ENCODE results near the gene BRD7. TPM values are rescaled to one million over a fixed set of nuclear protein-coding genes. Genes with fewer than 3 reads are reported as not detected.

Gene BRD7
- total RNA-seq, 1 experiment from 2014 or later = 40.0 TPM

DNA sequence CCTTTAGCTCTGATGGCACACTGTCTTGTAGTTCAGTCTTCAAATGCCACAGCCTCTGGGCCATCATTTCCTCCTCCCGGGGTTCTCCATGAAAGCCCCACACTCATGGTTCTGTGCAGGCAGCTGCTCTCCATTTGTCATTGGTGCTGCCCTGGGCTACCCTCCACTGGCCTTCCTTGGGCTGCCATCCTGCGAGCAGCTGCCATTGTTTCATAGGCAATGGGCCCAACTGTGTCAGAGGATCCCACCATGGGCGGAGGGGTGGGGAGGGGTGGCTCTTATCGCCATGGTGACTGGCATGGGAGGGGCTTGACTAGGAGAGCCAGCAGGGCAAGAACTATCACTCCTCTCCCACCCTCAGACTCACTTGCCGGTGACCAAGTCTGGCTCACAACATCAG lies 38.6 kb upstream of the BRD7 start:
- intact Hi-C loops (cut with micrococcal nuclease) = no loop called here
- no peak for TF ChIP-seq EZH2 (IDR thresholded peaks at IDR 0.05; ENCODE audit: low read length, unreplicated experiment)
- TF ChIP-seq CTCF (conservative IDR thresholded peaks at IDR 0.05; ENCODE audit: low read depth, low read length) = no peak
- TF ChIP-seq EZH2phosphoT487 (IDR thresholded peaks at IDR 0.05; ENCODE audit: borderline replicate concordance, low read length) = no peak
- no TSS peak for BruUV-seq (replicated peaks)

DNA sequence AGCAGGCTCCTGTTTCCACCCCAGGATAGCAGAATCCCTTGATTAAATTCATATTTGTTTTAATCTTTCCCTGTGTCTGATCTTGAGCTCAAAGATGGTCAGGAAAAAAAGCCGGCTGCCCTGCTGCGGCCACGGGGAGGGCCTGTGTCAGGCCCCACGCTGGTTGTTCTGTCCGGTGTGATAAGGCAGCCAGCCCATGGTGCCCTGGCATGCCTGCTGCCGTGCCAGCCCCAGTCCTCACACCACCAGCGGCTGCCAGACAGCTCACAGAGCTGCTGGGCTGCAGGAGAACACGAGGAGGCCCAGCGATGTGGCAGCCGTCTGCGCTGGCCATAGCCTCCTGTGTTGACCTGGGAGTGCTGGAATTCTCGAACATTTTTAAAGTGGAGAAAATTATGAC lies 34.7 kb upstream of the BRD7 start:
- intact Hi-C loops (cut with micrococcal nuclease) = no loop called here
- ATAC-seq = no peak
- no TSS peak for BruUV-seq (replicated peaks)
- H3K9me3 ChIP-seq (ENCODE audit: low read length) = no peaks in the 10 kb centered on the region
- no peaks in the 10 kb centered on the region for H3F3A ChIP-seq (ENCODE audit: low read length, unreplicated experiment)
- no peaks in the 10 kb centered on the region for H3K4me1 ChIP-seq (ENCODE audit: insufficient read depth, low read length)
- H2AFZ ChIP-seq (ENCODE audit: low read length) = no peak overlapping the region
- no peaks in the 10 kb centered on the region for H3K79me2 ChIP-seq (ENCODE audit: low read length)
- H4K20me1 ChIP-seq (ENCODE audit: low read length) = no peaks in the 10 kb centered on the region
- ChIA-PET CTCF (no interaction called here), POLR2A (ENCODE audit: unreplicated experiment) (no interaction called here)
- H3K4me2 ChIP-seq (ENCODE audit: low read length) = no peak overlapping the region
- H3K27me3 ChIP-seq (ENCODE audit: low read length) = no peaks in the 10 kb centered on the region
- no peaks in the 10 kb centered on the region for H3K9me2 ChIP-seq (replicated peaks; ENCODE audit: low read length)
- no peak overlapping the region for H3K9ac ChIP-seq (ENCODE audit: low read length)
- TF ChIP-seq EZH2 (IDR thresholded peaks at IDR 0.05; ENCODE audit: low read length, unreplicated experiment) = no peak
- TF ChIP-seq EZH2phosphoT487 (IDR thresholded peaks at IDR 0.05; ENCODE audit: borderline replicate concordance, low read length) = no peak
- TF ChIP-seq CTCF (conservative IDR thresholded peaks at IDR 0.05; ENCODE audit: low read depth, low read length) = no peak
- H3K4me3 ChIP-seq (ENCODE audit: low read length) = no peak overlapping the region
- H3K27ac ChIP-seq (ENCODE audit: low read length) = no peak overlapping the region
- no peak for DNase-seq
- no peaks in the 10 kb centered on the region for H3K36me3 ChIP-seq (ENCODE audit: low read depth, low read length)

More for the DNA sequence above, 38.6 kb upstream of the BRD7 start:
- Histone ChIP-seq H3K4me3 (ENCODE audit: low read length) (no peak overlapping the region), H4K20me1 (ENCODE audit: low read length) (no peaks in the 10 kb centered on the region), H3K9me2 (replicated peaks; ENCODE audit: low read length) (no peaks in the 10 kb centered on the region), H3K4me1 (ENCODE audit: insufficient read depth, low read length) (no peaks in the 10 kb centered on the region), H3K27ac (ENCODE audit: low read length) (no peak overlapping the region), H3F3A (ENCODE audit: low read length, unreplicated experiment) (no peaks in the 10 kb centered on the region), H3K4me2 (ENCODE audit: low read length) (no peak overlapping the region), H3K36me3 (ENCODE audit: low read depth, low read length) (no peaks in the 10 kb centered on the region), H3K27me3 (ENCODE audit: low read length) (no peaks in the 10 kb centered on the region), H3K9ac (ENCODE audit: low read length) (no peak overlapping the region), H3K79me2 (ENCODE audit: low read length) (no peaks in the 10 kb centered on the region), H3K9me3 (ENCODE audit: low read length) (no peaks in the 10 kb centered on the region), H2AFZ (ENCODE audit: low read length) (no peak overlapping the region)
- ChIA-PET CTCF (no interaction called here), POLR2A (ENCODE audit: unreplicated experiment) (no interaction called here)
- ATAC-seq (no peak), DNase-seq (no peak)

- DNase-seq (no peak), ATAC-seq (no peak)
- no peak overlapping the region for H2AFZ ChIP-seq (ENCODE audit: low read length)
- no peaks in the 10 kb centered on the region for H3K9me2 ChIP-seq (replicated peaks; ENCODE audit: low read length)
- ChIA-PET POLR2A (ENCODE audit: unreplicated experiment) (interaction anchor here (0.6 kb wide), 1 partner anchor 377 kb away, joined by 3 read pairs; the partner anchor contains the start of gene CNEP1R1), CTCF (no interaction called here)
- no peak overlapping the region for H3K9ac ChIP-seq (ENCODE audit: low read length)
- no peaks in the 10 kb centered on the region for H4K20me1 ChIP-seq (ENCODE audit: low read length)
- H3K9me3 ChIP-seq (ENCODE audit: low read length) = no peaks in the 10 kb centered on the region
- H3F3A ChIP-seq (ENCODE audit: low read length, unreplicated experiment) = no peaks in the 10 kb centered on the region
- intact Hi-C loops (cut with micrococcal nuclease) = no loop called here
- H3K79me2 ChIP-seq (ENCODE audit: low read length) = no peaks in the 10 kb centered on the region
- H3K27ac ChIP-seq (ENCODE audit: low read length) = no peak overlapping the region
- no peaks in the 10 kb centered on the region for H3K36me3 ChIP-seq (ENCODE audit: low read depth, low read length)
- peaks cover 7% of the 10 kb centered on the region for H3K4me1 ChIP-seq (ENCODE audit: insufficient read depth, low read length)
- no peaks in the 10 kb centered on the region for H3K27me3 ChIP-seq (ENCODE audit: low read length)
- H3K4me2 ChIP-seq (ENCODE audit: low read length) = no peak overlapping the region
- no peak overlapping the region for H3K4me3 ChIP-seq (ENCODE audit: low read length)
- no TSS peak for BruUV-seq (replicated peaks)
- TF ChIP-seq CTCF (conservative IDR thresholded peaks at IDR 0.05; ENCODE audit: low read depth, low read length) = no peak
- no peak for TF ChIP-seq EZH2 (IDR thresholded peaks at IDR 0.05; ENCODE audit: low read length, unreplicated experiment)
- no peak for TF ChIP-seq EZH2phosphoT487 (IDR thresholded peaks at IDR 0.05; ENCODE audit: borderline replicate concordance, low read length)
Observed at GRCh38 chr16:50402298-50402895, 33.6 kb upstream of the BRD7 start.

All from PC-3 (cell line).